ENCODE measurements around the gene UBALD2. TPM values are rescaled to one million over a fixed set of nuclear protein-coding genes. Genes with fewer than 3 reads are reported as not detected.
A peak's percentile ranks its signal among the peaks of the same experiment; 100 is the strongest.

Gene UBALD2
- total and polyA plus RNA-seq, 2 of the 13 experiments (the other 11 are each of a cell fraction or from before 2014, with no cell fraction given), result 3.3 to 89.7 TPM

DNA sequence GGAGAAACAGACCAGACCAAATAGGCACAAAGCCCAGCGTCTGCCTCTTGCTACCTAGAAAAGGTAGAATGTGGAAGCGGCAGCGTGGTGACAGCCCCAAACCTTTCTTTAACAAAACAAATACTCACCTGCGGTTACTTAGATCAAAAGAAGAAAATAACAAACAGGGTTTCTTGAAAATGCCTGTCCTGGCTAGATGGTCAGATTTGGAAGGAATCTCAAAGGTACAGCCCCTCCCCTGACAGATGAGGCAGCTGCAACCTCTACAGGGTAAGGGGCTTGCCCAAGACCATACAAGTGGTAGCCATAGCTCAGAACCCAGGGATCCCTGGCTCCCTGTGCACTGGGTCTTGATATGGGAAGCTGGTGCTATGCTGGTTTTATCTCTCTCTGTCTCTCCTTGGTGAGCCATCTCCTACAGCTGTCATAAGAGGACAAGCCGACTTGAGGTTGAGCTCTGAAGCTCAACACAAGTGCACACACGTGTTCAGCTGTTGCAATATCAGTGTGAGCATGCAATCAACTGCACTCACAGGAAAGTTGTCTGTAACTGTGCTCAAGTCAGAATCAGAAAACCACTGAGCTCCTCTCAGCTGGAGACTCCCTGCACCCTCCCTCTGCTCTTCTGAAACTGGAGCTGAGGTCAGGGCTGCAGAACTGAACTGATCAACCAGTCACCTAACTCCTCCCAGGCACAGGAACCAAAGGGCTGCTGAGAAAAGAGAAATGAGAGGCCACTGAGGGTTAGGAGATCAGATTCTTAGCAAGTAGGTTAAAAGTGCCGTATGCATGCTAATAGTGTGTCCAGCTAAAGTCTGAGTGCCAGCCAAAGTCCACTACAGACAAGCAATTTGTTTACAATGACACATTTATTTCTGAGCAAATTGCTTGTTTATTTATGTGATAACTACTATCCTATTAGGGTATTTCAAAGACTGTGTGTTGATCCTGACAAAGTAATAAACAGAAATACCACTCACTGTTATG is 18.8 kb upstream of the UBALD2 start (continued):
- TF ChIP-seq, protein P1, sequence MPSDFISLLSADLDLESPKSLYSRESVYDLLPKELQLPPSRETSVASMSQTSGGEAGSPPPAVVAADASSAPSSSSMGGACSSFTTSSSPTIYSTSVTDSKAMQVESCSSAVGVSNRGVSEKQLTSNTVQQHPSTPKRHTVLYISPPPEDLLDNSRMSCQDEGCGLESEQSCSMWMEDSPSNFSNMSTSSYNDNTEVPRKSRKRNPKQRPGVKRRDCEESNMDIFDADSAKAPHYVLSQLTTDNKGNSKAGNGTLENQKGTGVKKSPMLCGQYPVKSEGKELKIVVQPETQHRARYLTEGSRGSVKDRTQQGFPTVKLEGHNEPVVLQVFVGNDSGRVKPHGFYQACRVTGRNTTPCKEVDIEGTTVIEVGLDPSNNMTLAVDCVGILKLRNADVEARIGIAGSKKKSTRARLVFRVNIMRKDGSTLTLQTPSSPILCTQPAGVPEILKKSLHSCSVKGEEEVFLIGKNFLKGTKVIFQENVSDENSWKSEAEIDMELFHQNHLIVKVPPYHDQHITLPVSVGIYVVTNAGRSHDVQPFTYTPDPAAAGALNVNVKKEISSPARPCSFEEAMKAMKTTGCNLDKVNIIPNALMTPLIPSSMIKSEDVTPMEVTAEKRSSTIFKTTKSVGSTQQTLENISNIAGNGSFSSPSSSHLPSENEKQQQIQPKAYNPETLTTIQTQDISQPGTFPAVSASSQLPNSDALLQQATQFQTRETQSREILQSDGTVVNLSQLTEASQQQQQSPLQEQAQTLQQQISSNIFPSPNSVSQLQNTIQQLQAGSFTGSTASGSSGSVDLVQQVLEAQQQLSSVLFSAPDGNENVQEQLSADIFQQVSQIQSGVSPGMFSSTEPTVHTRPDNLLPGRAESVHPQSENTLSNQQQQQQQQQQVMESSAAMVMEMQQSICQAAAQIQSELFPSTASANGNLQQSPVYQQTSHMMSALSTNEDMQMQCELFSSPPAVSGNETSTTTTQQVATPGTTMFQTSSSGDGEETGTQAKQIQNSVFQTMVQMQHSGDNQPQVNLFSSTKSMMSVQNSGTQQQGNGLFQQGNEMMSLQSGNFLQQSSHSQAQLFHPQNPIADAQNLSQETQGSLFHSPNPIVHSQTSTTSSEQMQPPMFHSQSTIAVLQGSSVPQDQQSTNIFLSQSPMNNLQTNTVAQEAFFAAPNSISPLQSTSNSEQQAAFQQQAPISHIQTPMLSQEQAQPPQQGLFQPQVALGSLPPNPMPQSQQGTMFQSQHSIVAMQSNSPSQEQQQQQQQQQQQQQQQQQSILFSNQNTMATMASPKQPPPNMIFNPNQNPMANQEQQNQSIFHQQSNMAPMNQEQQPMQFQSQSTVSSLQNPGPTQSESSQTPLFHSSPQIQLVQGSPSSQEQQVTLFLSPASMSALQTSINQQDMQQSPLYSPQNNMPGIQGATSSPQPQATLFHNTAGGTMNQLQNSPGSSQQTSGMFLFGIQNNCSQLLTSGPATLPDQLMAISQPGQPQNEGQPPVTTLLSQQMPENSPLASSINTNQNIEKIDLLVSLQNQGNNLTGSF (CRISPR knock-in tag; IDR thresholded peaks at IDR 0.05), result no peak
- TF ChIP-seq FOXO4 (CRISPR knock-in tag; conservative IDR thresholded peaks at IDR 0.05), result 0 out of 2 replicates have a peak, but pooled peaks have one; percentile 42
- TF ChIP-seq ATAD3A (CRISPR knock-in tag; IDR thresholded peaks at IDR 0.05), result no peak
- TF ChIP-seq ZNF510 (CRISPR knock-in tag; IDR thresholded peaks at IDR 0.05; ENCODE audit: low read depth), result no peak
- TF ChIP-seq ZNF790 (CRISPR knock-in tag; IDR thresholded peaks at IDR 0.05; ENCODE audit: borderline replicate concordance), result no peak
- peak; percentile 53 for TF ChIP-seq TEAD3 (CRISPR knock-in tag; optimal IDR thresholded peaks at IDR 0.05; ENCODE audit: borderline replicate concordance)
- no peak for TF ChIP-seq ZNF207 (IDR thresholded peaks at IDR 0.05; ENCODE audit: borderline replicate concordance)
- no peak for TF ChIP-seq TBX2 (CRISPR knock-in tag; IDR thresholded peaks at IDR 0.05; ENCODE audit: borderline replicate concordance)
- 0 out of 2 replicates have a peak, but pooled peaks have one; percentile 47 for TF ChIP-seq ZNF205 (CRISPR knock-in tag; IDR thresholded peaks at IDR 0.05)
- no peak for TF ChIP-seq SRF (IDR thresholded peaks at IDR 0.05; ENCODE audit: low read depth, low read length)
- no peak for TF ChIP-seq SP1 (IDR thresholded peaks at IDR 0.05)
- no peak; the same call in 1 of the 2 replicates for TF ChIP-seq SP1 (CRISPR knock-in tag; IDR thresholded peaks at IDR 0.05)
- TF ChIP-seq ZSCAN12 (CRISPR knock-in tag; IDR thresholded peaks at IDR 0.05), result no peak
- TF ChIP-seq ZNF484 (CRISPR knock-in tag; IDR thresholded peaks at IDR 0.05; ENCODE audit: borderline replicate concordance, low read depth), result no peak
- no peak for TF ChIP-seq SRSF9 (IDR thresholded peaks at IDR 0.05; ENCODE audit: borderline replicate concordance, insufficient read depth, low read depth, low read length, poor library complexity, severe bottlenecking)
- TF ChIP-seq RBAK (CRISPR knock-in tag; IDR thresholded peaks at IDR 0.05), result no peak
- no peak for TF ChIP-seq ZNF652 (CRISPR knock-in tag; IDR thresholded peaks at IDR 0.05; ENCODE audit: borderline replicate concordance, low read depth)
- no peak for TF ChIP-seq ZNF552 (CRISPR knock-in tag; IDR thresholded peaks at IDR 0.05; ENCODE audit: borderline replicate concordance)
- TF ChIP-seq NFKBIZ (CRISPR knock-in tag; IDR thresholded peaks at IDR 0.05), result no peak
- TF ChIP-seq ZNF766 (CRISPR knock-in tag; IDR thresholded peaks at IDR 0.05; ENCODE audit: borderline replicate concordance), result 0 out of 2 replicates have a peak, but pooled peaks have one; percentile 33
- 0 out of 2 replicates have a peak, but pooled peaks have one; percentile 8 for TF ChIP-seq ZNF143 (CRISPR knock-in tag; IDR thresholded peaks at IDR 0.05)
- 0 out of 2 replicates have a peak, but pooled peaks have one; percentile 22 for TF ChIP-seq ARNT2 (CRISPR knock-in tag; IDR thresholded peaks at IDR 0.05; ENCODE audit: low read depth)
- peak; percentile 28; the same call in 1 of the 2 replicates for TF ChIP-seq ETV5 (CRISPR knock-in tag; IDR thresholded peaks at IDR 0.05; ENCODE audit: borderline replicate concordance)
- TF ChIP-seq ZNF17 (CRISPR knock-in tag; IDR thresholded peaks at IDR 0.05), result no peak

Data from HepG2 (cell line).